ENCODE results near the gene APBA1.

- no peak for TF ChIP-seq POLR2A (IDR thresholded peaks at IDR 0.05; ENCODE audit: low read depth, low read length)
- no peak for TF ChIP-seq TAF1 (IDR thresholded peaks at IDR 0.05; ENCODE audit: low read depth, low read length)
- no peak for TF ChIP-seq POLR2AphosphoS5 (IDR thresholded peaks at IDR 0.05; ENCODE audit: low read depth, low read length)
- TF ChIP-seq POU2F2 (IDR thresholded peaks at IDR 0.05; ENCODE audit: low read depth, low read length), result no peak
- TF ChIP-seq PAX5 (IDR thresholded peaks at IDR 0.05; ENCODE audit: insufficient read depth, low read length, severe bottlenecking), result no peak
- no peak for TF ChIP-seq SPI1 (IDR thresholded peaks at IDR 0.05; ENCODE audit: low read depth, low read length)
Measured at GRCh38 chr9:69431203-69431602, 241.0 kb downstream of the APBA1 start.
